Measurements from ENCODE around the gene NPAS3.

NPAS3 gene

DNA sequence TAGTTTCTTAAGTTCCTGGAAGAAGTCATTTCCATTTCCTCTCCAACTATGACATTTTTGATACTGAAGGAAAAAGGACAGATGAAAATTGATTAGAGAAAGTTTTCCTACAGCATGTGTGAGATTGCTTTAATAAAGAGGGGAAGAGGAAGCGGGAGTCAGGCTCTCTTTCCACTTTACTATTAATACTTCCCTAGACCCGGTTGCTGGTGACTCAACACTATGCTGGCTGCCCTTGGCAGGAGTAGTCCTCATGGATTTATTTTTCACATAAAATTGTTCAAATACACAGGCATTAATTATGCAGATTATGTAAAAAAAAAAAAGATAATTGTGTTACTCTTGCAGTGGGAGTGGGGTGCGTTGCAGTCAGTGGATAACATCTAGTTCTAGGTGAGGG, 718.8 kb downstream of the NPAS3 start:
- DNase-seq: no peak

- no peak for DNase-seq
These were observed 721.6 kb downstream of the NPAS3 start for GRCh38 chr14:33660248-33660647.

- no peak for DNase-seq
These were observed 722.4 kb downstream of the NPAS3 start for GRCh38 chr14:33661101-33661500.

- no peak for DNase-seq
These were observed 729.4 kb downstream of the NPAS3 start for GRCh38 chr14:33668066-33668465.

GRCh38 chr14:33669111-33669510, 730.4 kb downstream of the NPAS3 start:
- DNase-seq: no peak

GRCh38 chr14:33670235-33670634, 731.6 kb downstream of the NPAS3 start:
- no peak for DNase-seq

DNA sequence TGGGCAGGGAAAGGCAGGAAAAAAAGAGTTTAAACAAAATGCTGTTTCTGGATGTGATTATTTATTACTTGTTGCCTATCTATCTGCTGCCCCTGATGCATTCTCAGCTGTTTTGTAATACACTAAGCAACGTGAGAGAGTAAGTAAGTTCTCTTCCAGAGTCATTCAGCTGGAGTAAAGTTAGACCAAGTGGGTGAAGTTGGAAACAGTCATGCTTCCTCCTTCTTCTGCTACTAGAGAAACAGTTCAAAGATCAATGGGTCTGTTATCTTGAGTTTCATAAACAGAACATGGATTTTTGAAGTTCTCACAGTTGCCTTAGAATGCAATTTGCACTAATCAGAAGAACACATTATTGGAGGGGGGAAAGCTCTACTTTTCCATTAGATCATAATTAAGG, 732.9 kb downstream of the NPAS3 start:
- DNase-seq: no peak

- no peak for DNase-seq
These were observed 736.2 kb downstream of the NPAS3 start for GRCh38 chr14:33674927-33675326.

GRCh38 chr14:33675415-33676130, 736.9 kb downstream of the NPAS3 start:
- no peak for DNase-seq

- DNase-seq: no peak
These were observed 737.5 kb downstream of the NPAS3 start for GRCh38 chr14:33676135-33676566.

- DNase-seq: no peak
These were observed 738.2 kb downstream of the NPAS3 start for GRCh38 chr14:33676891-33677290.

DNA sequence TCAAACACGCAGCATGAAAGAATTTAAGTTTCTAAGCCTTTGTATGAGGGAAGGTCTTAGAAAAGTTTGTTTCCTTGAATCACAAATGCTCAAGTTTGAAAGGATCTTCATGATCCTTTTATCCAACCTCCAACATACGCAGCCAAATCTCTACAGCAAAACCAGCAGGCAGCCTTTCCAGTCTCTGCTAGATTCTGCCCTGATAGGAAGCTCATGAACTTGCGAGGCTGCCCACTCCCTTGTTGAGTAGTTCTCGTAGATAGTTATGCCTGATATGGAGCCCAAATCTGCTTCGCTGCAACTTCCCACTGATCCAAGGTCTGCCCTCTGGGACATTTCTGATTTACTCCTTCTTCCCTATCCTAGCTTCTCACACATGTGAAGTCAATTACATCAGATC, 739.3 kb downstream of the NPAS3 start:
- no peak for DNase-seq

GRCh38 chr14:33679025-33679424, 740.3 kb downstream of the NPAS3 start:
- no peak for DNase-seq

DNA sequence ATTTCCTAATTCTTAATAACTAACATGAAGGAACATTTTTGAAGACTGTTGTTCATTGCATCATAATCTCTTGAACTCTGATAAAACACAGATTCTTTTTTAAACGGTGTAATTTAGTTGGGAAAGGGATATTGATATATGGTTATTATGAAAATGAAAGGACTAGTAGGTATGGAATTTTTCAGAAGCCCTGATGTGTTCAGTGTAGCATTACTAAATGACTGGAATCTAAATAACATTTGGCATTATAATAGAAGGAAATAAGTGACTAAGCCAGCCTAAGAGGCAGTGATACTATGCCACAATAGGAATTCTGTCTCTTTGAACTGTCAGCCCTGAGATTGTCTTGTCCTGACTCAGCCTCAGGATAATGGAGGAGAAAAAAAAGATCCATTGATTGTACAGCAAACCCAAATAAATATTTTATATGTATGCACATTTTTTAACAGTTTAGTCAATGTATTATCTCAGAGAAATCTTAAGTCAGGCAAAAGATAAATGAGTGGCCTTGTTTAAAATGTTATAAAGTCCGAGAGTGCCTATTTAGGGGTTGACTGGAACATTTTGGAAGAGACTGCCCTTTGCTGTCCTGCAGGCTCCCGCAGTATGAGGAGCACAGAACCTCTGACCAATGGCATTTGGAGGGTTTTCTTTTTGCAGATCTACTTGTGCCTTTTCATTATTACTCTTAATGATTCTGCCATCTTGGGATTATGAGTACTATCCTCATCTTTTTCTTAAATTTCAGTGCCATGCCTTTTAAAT, 741.0 kb downstream of the NPAS3 start:
- DNase-seq: no peak

DNA sequence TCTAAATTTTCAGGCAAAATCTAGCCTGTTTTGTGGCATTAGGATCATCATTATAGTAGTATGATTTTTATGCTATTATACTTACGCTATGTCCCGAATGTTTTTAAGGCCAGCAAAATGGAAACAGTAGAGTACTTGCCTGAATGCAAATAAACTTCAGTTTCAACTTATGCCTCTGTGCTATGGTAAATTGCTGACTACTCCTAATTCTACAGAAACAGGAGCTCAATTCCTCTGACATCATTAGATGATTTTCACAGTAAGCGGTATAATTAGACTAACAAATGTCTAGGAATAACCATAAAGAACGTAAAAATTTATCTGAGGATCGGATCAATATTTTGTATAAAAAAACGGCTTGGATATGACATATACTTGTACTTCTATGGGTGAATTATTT, 742.2 kb downstream of the NPAS3 start:
- no peak for DNase-seq

- no peak for DNase-seq
These were observed 744.1 kb downstream of the NPAS3 start for GRCh38 chr14:33682760-33683159.

DNA sequence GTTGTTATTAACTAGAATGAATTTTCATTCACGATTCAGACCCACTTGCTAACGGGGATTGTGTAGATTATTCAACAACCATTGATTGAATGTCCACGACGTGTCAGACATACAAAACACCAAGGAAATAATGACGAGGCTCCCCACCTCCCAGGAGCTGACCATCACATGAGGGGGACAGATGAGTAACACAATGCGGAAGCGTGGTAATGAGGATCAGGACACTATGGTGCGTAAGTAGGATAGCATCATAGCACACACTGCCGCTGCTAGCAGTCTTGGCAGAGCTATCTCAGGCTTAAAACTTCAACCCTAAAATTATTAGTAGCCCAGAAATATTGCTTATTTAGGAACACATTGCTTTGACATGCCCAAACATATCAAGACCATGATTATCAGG, 746.3 kb downstream of the NPAS3 start:
- DNase-seq: no peak

DNA sequence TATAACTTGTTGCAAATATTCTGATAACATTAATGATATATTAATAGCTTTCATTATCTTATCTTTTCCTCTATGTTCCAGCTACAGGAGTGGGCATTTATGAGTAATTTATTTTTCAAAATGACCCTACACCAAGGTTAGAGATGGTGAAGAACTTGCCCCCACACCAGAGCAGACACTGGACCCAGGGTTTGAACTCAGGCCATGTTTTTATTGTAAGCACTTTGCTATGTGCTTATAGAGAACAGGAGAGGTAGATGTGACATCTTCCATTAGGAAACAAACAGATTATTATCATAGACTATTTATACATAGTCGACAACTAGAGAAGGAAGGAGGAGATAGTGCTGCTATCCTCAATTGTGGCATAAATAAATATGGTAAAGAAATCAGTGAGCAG, 747.0 kb downstream of the NPAS3 start:
- no peak for DNase-seq

GRCh38 chr14:33686218-33686617, 747.5 kb downstream of the NPAS3 start:
- no peak for DNase-seq

DNA sequence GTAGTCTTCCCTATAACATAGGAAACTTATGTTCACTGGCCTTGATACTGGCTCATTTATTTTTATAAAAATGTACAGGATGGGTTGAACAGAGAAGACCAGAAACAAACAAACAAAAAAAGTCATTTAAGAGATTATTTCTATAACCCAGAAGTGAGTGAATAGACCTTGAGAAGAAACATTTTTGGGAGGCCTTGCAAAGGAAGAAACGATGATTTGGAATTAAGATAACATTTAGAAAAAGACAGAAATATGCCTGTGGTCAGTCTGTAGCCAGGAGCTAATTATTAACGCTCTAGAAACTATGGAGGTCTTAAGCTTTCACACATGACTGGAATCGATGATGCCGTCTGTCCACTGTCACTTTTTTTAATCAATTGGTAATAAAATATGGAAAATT, 748.2 kb downstream of the NPAS3 start:
- DNase-seq: no peak

DNA sequence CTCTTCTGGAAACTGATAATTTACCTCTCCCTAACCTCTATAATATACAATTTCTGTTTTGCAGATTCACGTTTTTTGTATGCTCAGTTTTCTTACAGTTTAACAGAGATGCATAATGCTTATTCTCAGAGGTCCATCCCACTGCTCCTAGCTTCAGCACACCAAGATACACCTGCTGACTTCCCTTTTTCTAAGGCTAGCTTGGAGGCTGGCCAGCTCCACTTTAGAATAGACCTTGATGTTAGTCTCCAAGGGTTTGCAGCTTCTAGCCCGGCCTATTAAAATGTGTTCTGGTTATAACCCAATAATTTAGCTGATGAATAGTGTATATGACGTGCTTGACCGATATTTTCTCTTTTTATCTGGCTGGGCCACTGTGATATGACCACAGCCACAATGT, 751.0 kb downstream of the NPAS3 start:
- no peak for DNase-seq

DNA sequence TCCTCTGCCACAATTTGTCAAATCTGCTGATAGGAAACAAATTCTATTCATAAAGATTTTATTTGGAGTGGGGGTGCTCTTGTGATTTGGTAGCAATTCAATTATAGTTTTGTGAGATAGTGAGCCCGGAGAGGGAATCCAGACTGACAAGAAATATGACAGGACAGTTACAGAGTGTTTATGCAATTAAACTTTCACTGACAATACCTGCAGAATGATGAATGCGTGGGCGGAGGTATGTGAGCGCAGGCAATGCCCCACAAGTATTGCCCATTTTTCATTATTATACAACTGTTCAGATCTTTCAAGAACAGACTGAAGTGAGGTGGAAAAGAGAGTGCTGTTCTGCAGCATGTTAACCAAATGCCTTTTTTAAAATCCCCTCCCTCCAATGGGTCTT, 753.2 kb downstream of the NPAS3 start:
- DNase-seq: no peak

- no peak for DNase-seq
These were observed 754.1 kb downstream of the NPAS3 start for GRCh38 chr14:33692762-33693161.

DNA sequence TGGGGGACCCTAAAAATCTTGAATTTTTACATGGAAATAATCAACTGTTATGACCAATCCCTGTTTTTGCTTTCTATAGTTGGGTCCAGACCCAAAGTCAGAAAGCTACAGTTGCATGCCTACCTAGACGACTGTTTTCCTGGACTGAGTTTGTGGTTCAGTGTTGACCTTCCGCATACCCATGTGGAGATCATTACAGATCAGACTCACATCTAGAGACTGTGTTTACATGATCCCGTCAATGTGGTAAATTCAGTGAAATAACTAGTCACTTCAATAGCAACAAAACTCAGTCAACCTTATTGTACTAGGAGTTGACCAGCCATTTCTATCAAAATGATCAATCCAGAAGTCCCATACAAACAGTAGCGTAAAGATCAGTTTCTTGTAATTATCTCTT, 754.6 kb downstream of the NPAS3 start:
- no peak for DNase-seq

DNA sequence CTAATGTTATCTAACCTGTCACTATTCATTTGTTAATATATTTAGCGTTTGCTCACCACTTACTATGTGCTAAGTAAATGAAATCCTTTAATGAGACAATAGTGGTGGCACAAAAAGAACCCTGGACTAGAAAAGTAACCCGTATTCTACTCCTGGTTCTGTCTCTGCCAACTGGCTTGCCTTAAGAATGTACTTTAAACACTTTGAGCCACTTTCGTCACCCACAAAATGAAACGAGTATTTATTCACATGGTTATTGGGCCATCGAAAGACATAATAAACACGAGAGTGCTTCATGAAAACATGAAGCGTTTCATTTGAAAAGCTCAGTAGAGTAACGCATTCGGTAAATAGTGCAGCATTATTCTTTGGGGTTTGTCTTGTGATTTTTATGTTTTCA, 757.5 kb downstream of the NPAS3 start:
- no peak for DNase-seq
